Measurements from ENCODE around the gene RNF207. TPM values are rescaled to one million over a fixed set of nuclear protein-coding genes. Genes with fewer than 3 reads are reported as not detected.

Gene RNF207
- polyA plus RNA-seq, 1 experiment = 17.9 TPM

DNA sequence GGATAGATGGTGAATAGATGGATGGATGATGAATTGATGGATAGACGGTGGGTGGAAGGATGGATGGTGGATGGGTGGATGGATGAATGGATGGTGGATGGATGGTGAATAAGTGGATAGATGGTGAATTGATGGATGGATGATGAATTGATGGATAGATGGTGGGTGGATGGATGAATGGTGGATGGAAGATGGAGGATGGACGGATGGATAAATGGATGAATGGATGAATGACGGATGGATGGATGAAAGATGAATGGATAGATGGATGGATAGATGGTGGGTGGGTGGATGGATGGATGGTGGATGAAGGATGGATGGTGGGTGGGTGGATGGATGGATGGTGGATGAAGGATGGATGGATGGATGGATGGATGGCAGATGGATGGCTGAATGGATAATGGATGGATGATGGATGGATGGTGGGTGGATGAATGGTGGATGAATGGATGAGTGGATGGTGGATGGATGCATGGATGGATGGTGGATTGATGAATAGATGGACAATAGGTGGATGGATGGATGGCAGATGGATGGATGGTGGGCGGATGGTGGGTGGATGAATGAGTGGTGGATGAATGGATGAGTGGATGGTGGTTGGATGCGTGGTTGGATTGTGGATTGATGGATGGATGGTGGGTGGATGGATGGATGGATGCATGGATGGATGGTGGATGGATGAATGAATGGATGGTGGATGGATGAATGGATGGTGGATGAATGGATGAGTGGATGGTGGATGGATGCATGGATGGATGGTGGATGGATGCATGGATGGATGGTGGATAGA is 31.1 kb upstream of the RNF207 start:
- no peak for TF ChIP-seq CTCF (IDR thresholded peaks at IDR 0.05; ENCODE audit: insufficient read depth, low read depth, low read length)
- POLR2A ChIA-PET = no interaction called here
- DNase-seq (ENCODE audit: low read depth) = no peak

GRCh38 chr1:6175411-6175828 is 30.5 kb upstream of the RNF207 start:
- no peak overlapping the region for H3K4me3 ChIP-seq (ENCODE audit: low read depth, low read length)
- H3K27me3 ChIP-seq (ENCODE audit: control insufficient read depth, insufficient read depth, low read length) = peaks cover 24% of the 10 kb centered on the region
- DNase-seq (ENCODE audit: low read depth) = no peak
- no peak for TF ChIP-seq CTCF (IDR thresholded peaks at IDR 0.05; ENCODE audit: insufficient read depth, low read depth, low read length)
- no peaks in the 10 kb centered on the region for H3K36me3 ChIP-seq (ENCODE audit: control insufficient read depth, insufficient read depth, low read length)
- POLR2A ChIA-PET = no interaction called here
- CTCF ChIA-PET = no interaction called here

More for the DNA sequence above, 31.1 kb upstream of the RNF207 start:
- CTCF ChIA-PET = no interaction called here
- Histone ChIP-seq H3K36me3 (ENCODE audit: control insufficient read depth, insufficient read depth, low read length) (no peaks in the 10 kb centered on the region), H3K27me3 (ENCODE audit: control insufficient read depth, insufficient read depth, low read length) (peaks cover 24% of the 10 kb centered on the region), H3K4me3 (ENCODE audit: low read depth, low read length) (no peak overlapping the region)

DNA sequence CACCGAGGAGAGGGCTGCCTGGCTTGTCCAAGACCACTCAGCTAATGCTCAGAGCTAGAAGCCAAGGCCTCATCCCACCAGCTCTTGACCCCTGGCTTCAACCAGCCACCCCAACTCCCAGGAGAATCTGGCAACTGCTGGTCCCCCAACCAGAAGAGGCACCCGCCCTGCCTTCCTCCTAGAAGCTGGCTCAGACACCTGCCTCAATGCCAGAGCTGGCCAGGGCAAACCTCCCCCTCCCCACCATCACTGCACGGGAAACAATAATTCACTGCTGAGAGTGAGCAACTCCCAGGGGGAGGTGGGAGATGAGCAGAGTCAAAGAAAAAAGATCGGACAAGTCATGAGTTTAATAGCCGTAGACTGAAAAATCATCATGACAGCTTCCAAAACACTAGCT is 29.1 kb upstream of the RNF207 start:
- Histone ChIP-seq H3K27me3 (ENCODE audit: control insufficient read depth, insufficient read depth, low read length) (peaks cover 24% of the 10 kb centered on the region), H3K36me3 (ENCODE audit: control insufficient read depth, insufficient read depth, low read length) (no peaks in the 10 kb centered on the region), H3K4me3 (ENCODE audit: low read depth, low read length) (no peak overlapping the region)
- ChIA-PET CTCF (interaction anchor here (1.1 to 1.2 kb wide), 2 partner anchors 9 to 142 kb away, joined by 3 to 6 read pairs; no protein-coding TSS in a partner anchor), POLR2A (no interaction called here)
- TF ChIP-seq CTCF (IDR thresholded peaks at IDR 0.05; ENCODE audit: insufficient read depth, low read depth, low read length) = no peak
- DNase-seq (ENCODE audit: low read depth) = no peak

DNA sequence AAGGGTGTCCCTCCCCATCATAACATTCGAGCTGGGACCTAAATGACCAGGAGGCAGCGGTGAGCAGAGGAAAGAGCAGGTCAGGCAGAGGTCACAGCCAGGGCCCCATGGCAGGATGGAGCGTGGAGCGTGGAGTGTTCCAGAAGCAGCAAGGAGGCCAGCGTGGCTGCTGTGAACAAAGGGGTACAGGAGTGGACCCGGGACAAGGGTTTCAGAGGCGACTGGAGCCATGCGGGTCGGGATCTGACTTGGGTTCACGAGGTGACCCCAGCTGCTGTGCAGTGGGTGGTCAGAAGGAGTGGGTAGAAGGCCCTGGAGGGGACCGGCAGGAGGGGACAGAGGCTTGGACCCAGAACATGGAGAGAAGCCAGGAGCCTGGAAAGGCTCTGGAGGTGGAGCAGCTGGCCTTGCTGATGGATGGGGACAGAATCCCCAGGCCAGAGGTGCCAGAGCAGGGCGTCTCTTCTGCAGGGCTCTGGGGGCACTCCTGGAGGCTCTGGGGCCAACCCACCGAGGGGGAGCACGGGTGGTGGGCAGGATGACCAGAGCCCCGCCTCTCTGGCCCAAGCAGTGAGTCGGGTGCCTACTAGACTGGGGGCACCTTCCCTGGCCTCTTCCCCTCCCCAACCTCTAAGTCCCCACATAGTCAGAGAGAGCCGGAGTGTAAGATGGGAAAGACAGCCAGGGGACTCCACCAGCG is 28.1 kb upstream of the RNF207 start:
- Histone ChIP-seq H3K27me3 (ENCODE audit: control insufficient read depth, insufficient read depth, low read length) (peaks cover 24% of the 10 kb centered on the region), H3K4me3 (ENCODE audit: low read depth, low read length) (no peak overlapping the region), H3K36me3 (ENCODE audit: control insufficient read depth, insufficient read depth, low read length) (no peaks in the 10 kb centered on the region)
- TF ChIP-seq CTCF (IDR thresholded peaks at IDR 0.05; ENCODE audit: insufficient read depth, low read depth, low read length) = no peak
- no peak for DNase-seq (ENCODE audit: low read depth)
- CTCF ChIA-PET = interaction anchor here (1.1 to 1.2 kb wide), 2 partner anchors 8 to 143 kb away, joined by 3 to 6 read pairs; no protein-coding TSS in a partner anchor
- POLR2A ChIA-PET = interaction anchor here (0.6 kb wide), 1 partner anchor 27 kb away, joined by 3 read pairs; no protein-coding TSS in a partner anchor
